Brain microvascular endothelial cell (primary cell): ENCODE results near the gene CD300A.

Experiments used
- DNase-seq: peaks from one replicate; pipeline ENCODE4 v3.0.0-alpha.2; 2020
- H3K27ac ChIP-seq: fragments of 250-450 bp; sonication (Bioruptor Pico); 2 replicates; pipeline ENCODE4 v1.5.1; 2020; ENCODE audit warnings: mild to moderate bottlenecking, moderate library complexity
- H3K27me3 ChIP-seq: fragments of 250-450 bp; sonication (Bioruptor Pico); replicated peaks from 2 replicates; pipeline ENCODE4 v1.5.1; 2020; ENCODE audit warnings: mild to moderate bottlenecking
- H3K36me3 ChIP-seq: fragments of 250-450 bp; sonication (Bioruptor Pico); replicated peaks from 2 replicates; pipeline ENCODE4 v1.5.1; 2020; ENCODE audit warnings: mild to moderate bottlenecking
- H3K4me3 ChIP-seq: 2 replicates; pipeline ENCODE4 v1.5.1; 2011; ENCODE audit warnings: low read depth, mild to moderate bottlenecking, control low read depth, low read length, moderate library complexity
- in situ Hi-C: cut with HindIII; loops from 2 replicates; pipeline ENCODE4 v1.10.0; 2017; ENCODE audit warnings: low sequenced_read_pairs, low pct_ligation_motif_present
- TF ChIP-seq, protein P1 (sequence below): IDR thresholded peaks from 2 replicates; pipeline ENCODE4 v1.5.1; 2011; ENCODE audit warnings: low read depth, mild to moderate bottlenecking, moderate library complexity, low read length, control low read depth, inconsistent platforms; ENCODE audit errors: missing control alignments

CD300A gene

DNA sequence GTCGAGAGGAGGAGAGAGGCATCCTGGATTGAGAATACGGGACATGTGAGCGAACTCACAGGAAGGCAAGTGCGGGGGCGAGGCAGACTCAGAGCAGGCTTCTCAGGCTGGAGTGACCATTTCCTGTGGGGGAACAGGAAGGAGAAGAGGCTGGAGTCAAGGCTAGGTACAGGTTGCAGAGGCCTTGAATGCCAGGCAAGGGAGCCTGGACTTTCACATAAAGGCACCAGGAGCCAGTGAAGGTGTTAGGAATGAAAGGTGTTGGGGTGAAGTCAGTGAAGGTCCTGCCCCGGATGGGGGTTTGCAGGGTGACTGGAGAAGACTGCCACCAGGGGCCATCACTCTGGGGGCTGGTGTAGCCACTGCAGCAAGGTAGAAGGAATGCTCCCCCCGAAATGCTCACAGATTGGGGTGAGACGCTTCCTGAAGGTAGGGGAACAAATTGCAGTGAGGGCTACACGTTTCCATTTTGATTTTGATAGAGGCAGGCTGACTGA lies 39.8 kb upstream of the CD300A start:
- Histone ChIP-seq H3K27ac (no peak overlapping the region), H3K4me3 (no peak overlapping the region), H3K27me3 (peaks cover 12% of the 10 kb centered on the region), H3K36me3 (no peaks in the 10 kb centered on the region)
- in situ Hi-C loops = no loop called here
- TF ChIP-seq, protein P1, sequence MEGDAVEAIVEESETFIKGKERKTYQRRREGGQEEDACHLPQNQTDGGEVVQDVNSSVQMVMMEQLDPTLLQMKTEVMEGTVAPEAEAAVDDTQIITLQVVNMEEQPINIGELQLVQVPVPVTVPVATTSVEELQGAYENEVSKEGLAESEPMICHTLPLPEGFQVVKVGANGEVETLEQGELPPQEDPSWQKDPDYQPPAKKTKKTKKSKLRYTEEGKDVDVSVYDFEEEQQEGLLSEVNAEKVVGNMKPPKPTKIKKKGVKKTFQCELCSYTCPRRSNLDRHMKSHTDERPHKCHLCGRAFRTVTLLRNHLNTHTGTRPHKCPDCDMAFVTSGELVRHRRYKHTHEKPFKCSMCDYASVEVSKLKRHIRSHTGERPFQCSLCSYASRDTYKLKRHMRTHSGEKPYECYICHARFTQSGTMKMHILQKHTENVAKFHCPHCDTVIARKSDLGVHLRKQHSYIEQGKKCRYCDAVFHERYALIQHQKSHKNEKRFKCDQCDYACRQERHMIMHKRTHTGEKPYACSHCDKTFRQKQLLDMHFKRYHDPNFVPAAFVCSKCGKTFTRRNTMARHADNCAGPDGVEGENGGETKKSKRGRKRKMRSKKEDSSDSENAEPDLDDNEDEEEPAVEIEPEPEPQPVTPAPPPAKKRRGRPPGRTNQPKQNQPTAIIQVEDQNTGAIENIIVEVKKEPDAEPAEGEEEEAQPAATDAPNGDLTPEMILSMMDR = no peak
- no peak for DNase-seq

DNA sequence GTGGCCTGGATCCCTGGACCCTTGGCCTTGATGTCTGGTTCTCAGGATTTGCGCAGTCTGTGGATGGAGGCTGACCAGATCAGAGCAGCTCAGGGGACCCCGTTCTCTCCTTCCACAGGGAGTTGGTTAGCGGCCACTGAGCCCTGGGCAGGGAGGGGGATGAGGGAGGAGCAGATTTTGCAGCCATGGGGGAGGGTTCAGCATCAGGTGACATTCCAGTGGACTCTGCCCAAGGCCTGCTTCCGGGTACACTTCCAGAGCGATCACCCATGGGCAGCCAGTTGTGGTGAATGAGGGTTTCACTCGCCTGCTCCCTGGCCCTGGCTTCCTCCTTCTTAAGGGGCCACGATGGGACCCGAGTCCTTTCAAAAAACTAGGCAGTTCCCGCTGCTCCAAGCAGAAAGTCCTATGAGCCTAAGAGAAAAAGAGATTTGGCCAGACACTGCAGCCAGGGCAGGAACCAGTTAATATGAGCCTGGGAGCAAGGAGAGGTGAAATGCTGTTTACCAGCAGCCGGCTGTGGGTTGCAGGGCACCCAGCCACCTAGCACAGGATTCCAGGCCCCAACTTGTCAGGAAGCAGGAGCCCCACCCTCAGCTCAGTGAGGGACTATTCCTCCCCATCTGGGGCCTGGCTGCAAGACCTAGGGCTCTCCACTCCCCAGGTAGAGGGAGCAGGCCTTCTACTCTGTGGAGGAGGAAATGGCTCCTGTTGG lies 39.2 kb upstream of the CD300A start:
- TF ChIP-seq, protein P1 = no peak
- Histone ChIP-seq H3K4me3 (no peak overlapping the region), H3K27me3 (peaks cover 18% of the 10 kb centered on the region), H3K36me3 (no peaks in the 10 kb centered on the region), H3K27ac (no peak overlapping the region)
- in situ Hi-C loops = no loop called here
- no peak for DNase-seq

DNA sequence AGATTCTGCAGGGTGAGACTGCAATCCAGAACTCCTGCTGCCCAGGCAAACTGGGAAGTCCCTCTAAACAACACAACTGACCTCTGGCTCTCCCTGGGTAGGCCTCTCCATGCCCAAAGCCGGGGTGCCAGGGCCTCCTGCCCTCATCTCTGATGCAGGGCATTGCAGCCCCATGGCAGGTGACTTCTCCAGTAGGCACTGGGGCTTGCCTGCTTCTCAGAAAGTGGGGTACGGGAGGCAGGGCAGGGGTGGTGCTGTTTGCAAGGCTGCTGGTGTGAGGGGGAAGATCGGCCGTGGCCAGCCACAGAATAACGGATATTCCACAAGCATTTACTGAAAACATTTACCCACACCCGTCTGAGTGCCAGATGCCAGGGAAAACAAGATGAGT lies 38.7 kb upstream of the CD300A start:
- Histone ChIP-seq H3K36me3 (no peaks in the 10 kb centered on the region), H3K4me3 (no peak overlapping the region), H3K27ac (no peak overlapping the region), H3K27me3 (peaks cover 20% of the 10 kb centered on the region)
- DNase-seq = no peak
- TF ChIP-seq, protein P1 = no peak
- in situ Hi-C loops = no loop called here

DNA sequence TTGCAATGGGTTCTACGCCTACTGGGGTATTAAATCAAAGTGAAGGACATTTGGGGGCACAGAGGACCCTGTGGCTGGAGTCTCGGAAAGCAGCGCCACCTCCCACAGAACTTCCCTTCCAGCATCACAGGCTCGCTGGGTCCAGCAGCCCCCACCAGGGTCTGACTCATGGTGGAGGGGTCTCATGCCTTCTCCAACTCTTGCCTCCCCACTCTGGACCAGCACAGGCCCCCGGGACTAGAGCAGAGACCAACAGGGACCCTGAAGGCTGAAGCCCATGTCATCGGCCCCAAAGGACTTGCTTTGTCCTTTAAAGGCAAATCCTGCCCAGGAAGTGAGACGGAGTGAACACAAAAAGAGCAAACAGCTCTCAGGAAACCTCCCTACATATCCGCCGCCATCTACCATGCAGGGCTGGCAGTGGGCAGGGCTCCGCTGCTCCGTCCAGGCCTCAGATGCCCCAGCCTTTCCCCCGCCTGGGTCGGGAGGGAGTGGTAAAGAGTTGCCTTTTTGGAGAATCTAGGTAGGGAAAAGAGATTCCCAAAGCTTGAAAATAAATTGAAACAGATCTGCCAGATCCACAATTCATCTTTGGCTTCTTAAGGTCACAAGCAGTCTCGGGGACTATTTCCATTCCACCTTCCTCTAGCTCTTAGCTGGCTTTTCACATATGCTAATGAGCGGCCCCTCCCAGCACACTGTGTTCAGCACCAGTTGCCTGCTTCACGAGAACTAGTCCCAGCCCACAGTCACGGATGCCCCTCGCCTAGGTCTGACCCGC lies 36.6 kb upstream of the CD300A start:
- no peak overlapping the region for H3K27ac ChIP-seq
- TF ChIP-seq, protein P1 = no peak
- H3K4me3 ChIP-seq = no peak overlapping the region
- in situ Hi-C loops = no loop called here
- H3K36me3 ChIP-seq = no peaks in the 10 kb centered on the region
- DNase-seq = no peak
- peaks cover 35% of the 10 kb centered on the region for H3K27me3 ChIP-seq

DNA sequence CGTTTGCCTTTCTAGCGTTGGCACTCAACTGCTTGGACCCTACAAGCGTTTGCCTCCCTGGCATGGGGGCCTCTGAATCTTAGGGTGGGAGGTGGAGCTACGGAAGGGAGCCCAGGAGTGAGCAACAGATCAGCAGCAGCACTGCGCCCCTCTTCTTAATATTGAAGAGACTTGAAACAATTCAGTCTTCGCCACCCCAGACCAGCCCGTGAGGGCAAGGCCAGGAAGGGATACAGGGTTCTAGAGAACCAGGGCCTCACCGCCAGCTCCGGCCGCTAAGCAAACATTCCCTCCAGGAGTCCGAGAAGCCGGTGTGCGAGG lies 36.1 kb upstream of the CD300A start:
- Histone ChIP-seq H3K36me3 (no peaks in the 10 kb centered on the region), H3K27ac (no peak overlapping the region), H3K27me3 (peaks cover 35% of the 10 kb centered on the region), H3K4me3 (no peak overlapping the region)
- TF ChIP-seq, protein P1 = no peak
- DNase-seq = no peak
- in situ Hi-C loops = no loop called here
